Measurements from ENCODE around the gene BLOC1S5.

- TF ChIP-seq CTCF (IDR thresholded peaks at IDR 0.05) (no peak), POLR2A (IDR thresholded peaks at IDR 0.05) (no peak)
Observed at GRCh38 chr6:7986219-7986618, 78.0 kb downstream of the BLOC1S5 start.

Measured in testis (tissue), 2 donors.